Left ventricle myocardium superior (tissue), 1 donor: ENCODE measurements around the gene TNS4. TPM values are rescaled to one million over a fixed set of nuclear protein-coding genes. Genes with fewer than 3 reads are reported as not detected.

Source experiments
- ATAC-seq: fragments of 200-7000 bp; cut with Tn5 transposase; one replicate; pipeline ENCODE4 v1.9.1; 2020; ENCODE audit warnings: mild to moderate bottlenecking, moderate library complexity
- DNase-seq: peaks from one replicate; pipeline ENCODE4 v3.0.0-alpha.2; 2020
- intact Hi-C: fragments of 100-400 bp; cut with micrococcal nuclease; formaldehyde crosslinking; loops from one replicate; pipeline ENCODE4 v1.11.0; 2022
- total RNA-seq: library from RNA; stranded (reverse); fragmentation: NEBNext Ultra II Directional; extraction: Animal tissue kit (Norgen Biotek cat#: 25700); gene quantifications from one replicate; pipeline ENCODE4 v1.2.1, GENCODE V29; 2021
- donor health status: DM: no; HTN: yes; CAD: no; lungs with severe emphysema.

Gene TNS4
- total RNA-seq, 1 donor from 2014 or later = not detected

- ATAC-seq = peak; percentile 77
- intact Hi-C loops = no loop called here
- peak; percentile 93 for DNase-seq
Measured at GRCh38 chr17:40451420-40451819, 50.0 kb downstream of the TNS4 start.

GRCh38 chr17:40450175-40450574, 51.2 kb downstream of the TNS4 start:
- no peak for ATAC-seq

GRCh38 chr17:40448639-40449261, 52.7 kb downstream of the TNS4 start:
- no peak for ATAC-seq
- intact Hi-C loops = no loop called here
- peak; percentile 13 for DNase-seq

More at GRCh38 chr17:40450175-40450574, 51.2 kb downstream of the TNS4 start:
- intact Hi-C loops = no loop called here
- DNase-seq = peak; percentile 39

GRCh38 chr17:40448213-40448638, 53.2 kb downstream of the TNS4 start:
- no peak for ATAC-seq
- peak; percentile 63 for DNase-seq
- intact Hi-C loops = no loop called here

- intact Hi-C loops = no loop called here
- ATAC-seq = no peak
- DNase-seq = no peak
Measured at GRCh38 chr17:40447806-40448205, 53.6 kb downstream of the TNS4 start.

- DNase-seq = peak; percentile 63
- intact Hi-C loops = no loop called here
- ATAC-seq = peak; percentile 46
Measured at GRCh38 chr17:40447148-40447644, 54.2 kb downstream of the TNS4 start.

- ATAC-seq (no peak), DNase-seq (peak; percentile 4)
- intact Hi-C loops = no loop called here
Measured at GRCh38 chr17:40445751-40446468, 55.5 kb downstream of the TNS4 start.

GRCh38 chr17:40443988-40444899, 57.2 kb downstream of the TNS4 start:
- DNase-seq = peak; percentile 13
- no peak for ATAC-seq
- intact Hi-C loops = loop anchor here (5.0 kb wide), 1 partner anchor 88 kb away; no protein-coding TSS in a partner anchor

- DNase-seq (peak; percentile 92), ATAC-seq (peak; percentile 74)
- intact Hi-C loops = loop anchor here (5.0 kb wide), 1 partner anchor 89 kb away; no protein-coding TSS in a partner anchor
Measured at GRCh38 chr17:40443196-40443987, 58.0 kb downstream of the TNS4 start, which contains the start of gene IGFBP4. Gene IGFBP4, plus strand, starts transcription at chr17:40443450. Its CDS starts 286 bp downstream, at chr17:40443736.

- intact Hi-C loops = loop anchor here (5.0 kb wide), 1 partner anchor 90 kb away; no protein-coding TSS in a partner anchor
Measured at GRCh38 chr17:40442392-40443195, 58.8 kb downstream of the TNS4 start.

GRCh38 chr17:40440166-40440565, 61.3 kb downstream of the TNS4 start:
- DNase-seq = peak; percentile 3
- no peak for ATAC-seq
- intact Hi-C loops = loop anchor here (5.0 kb wide), 1 partner anchor 92 kb away; no protein-coding TSS in a partner anchor

More at GRCh38 chr17:40442392-40443195, 58.8 kb downstream of the TNS4 start:
- ATAC-seq (peak; percentile 30), DNase-seq (peak; percentile 80)

- peak; percentile 68 for ATAC-seq
- DNase-seq = peak; percentile 42
Measured at GRCh38 chr17:40437095-40437732, 64.2 kb downstream of the TNS4 start.

GRCh38 chr17:40436636-40437035, 64.8 kb downstream of the TNS4 start:
- no peak for ATAC-seq
- intact Hi-C loops = no loop called here
- peak; percentile 16 for DNase-seq

More at GRCh38 chr17:40437095-40437732, 64.2 kb downstream of the TNS4 start:
- intact Hi-C loops = no loop called here

GRCh38 chr17:40433551-40434415, 67.6 kb downstream of the TNS4 start:
- ATAC-seq (peak; percentile 41), DNase-seq (peak; percentile 28)
- intact Hi-C loops = no loop called here

GRCh38 chr17:40432864-40433528, 68.4 kb downstream of the TNS4 start:
- intact Hi-C loops = no loop called here
- peak; percentile 42 for ATAC-seq
- DNase-seq = peak; percentile 52

- peak; percentile 13 for DNase-seq
- intact Hi-C loops = no loop called here
- ATAC-seq = no peak
Measured at GRCh38 chr17:40431231-40431602, 70.2 kb downstream of the TNS4 start.
